Activated T-helper 1 cell treated with anti-CD3 and anti-CD28 coated beads, Interleukin-12 subunit alpha, Interleukin-12 subunit beta, Interleukin-2, Interleukin-4 antibody, amounts not matched to agents 30 ng/mL and 10 ng/mL and 1 ng/mL, durations not matched to agents 14 hours and 24 hours and 36 hours (primary cell): Measurements from ENCODE around the gene STYK1. TPM values are rescaled to one million over a fixed set of nuclear protein-coding genes. Genes with fewer than 3 reads are reported as not detected.

Experiments
- DNase-seq: peaks from one replicate; pipeline ENCODE4 v3.0.0; 2021; ENCODE audit warnings: low spot score
- H3K27ac Mint-ChIP-seq: one replicate; pipeline ENCODE4 v1.8.0; 2021; ENCODE audit warnings: mild to moderate bottlenecking, mixed read lengths
- H3K27me3 Mint-ChIP-seq: one replicate; pipeline ENCODE4 v1.8.0; 2022; ENCODE audit warnings: mild to moderate bottlenecking, moderate library complexity, mixed read lengths; ENCODE audit not compliant: insufficient read depth
- H3K36me3 Mint-ChIP-seq: one replicate; pipeline ENCODE4 v1.8.0; 2021; ENCODE audit warnings: low read depth, mixed read lengths
- H3K4me1 Mint-ChIP-seq: one replicate; pipeline ENCODE4 v1.8.0; 2021; ENCODE audit warnings: low read depth, mixed read lengths
- H3K4me3 Mint-ChIP-seq: one replicate; pipeline ENCODE4 v1.8.0; 2021; ENCODE audit warnings: mild to moderate bottlenecking, moderate library complexity, mixed read lengths
- H3K9me3 Mint-ChIP-seq: one replicate; pipeline ENCODE4 v1.8.0; 2021; ENCODE audit warnings: mixed read lengths
- intact Hi-C: fragments of 100-400 bp; cut with micrococcal nuclease; formaldehyde crosslinking; loops from one replicate; pipeline ENCODE4 v1.15.1; 2024
- total RNA-seq: library from RNA; stranded (reverse); gene quantifications from 2 replicates; pipeline ENCODE4 v1.2.3, GENCODE V29; 2022

The STYK1 gene
- total RNA-seq, 1 donor from 2014 or later: not detected

DNA sequence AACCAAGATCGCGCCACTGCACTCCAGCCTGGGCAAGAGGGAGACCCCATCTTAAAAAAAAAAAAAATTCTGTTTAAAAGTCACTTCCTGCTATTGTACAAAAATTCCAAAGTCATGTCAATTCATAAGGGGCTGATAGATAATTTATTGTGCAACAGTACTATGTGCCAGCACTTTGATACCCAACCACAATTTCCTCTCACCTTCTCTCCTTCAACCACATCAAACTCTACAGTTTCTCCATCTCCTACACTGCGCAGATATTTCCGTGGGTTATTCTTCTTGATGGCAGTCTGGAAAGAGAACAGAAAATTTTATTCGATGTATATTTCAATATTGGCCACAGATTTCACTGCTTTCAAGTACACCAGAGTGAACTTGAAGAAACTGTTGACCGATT, 41.6 kb upstream of the STYK1 start:
- peaks cover 47% of the 10 kb centered on the region for H3K4me1 Mint-ChIP-seq
- intact Hi-C loops: no loop called here
- no peaks in the 10 kb centered on the region for H3K9me3 Mint-ChIP-seq
- no peak for DNase-seq
- peak overlapping the region; percentile 32 for H3K27ac Mint-ChIP-seq
- H3K36me3 Mint-ChIP-seq: peaks cover 54% of the 10 kb centered on the region
- H3K27me3 Mint-ChIP-seq: no peaks in the 10 kb centered on the region
- H3K4me3 Mint-ChIP-seq: no peak overlapping the region

DNA sequence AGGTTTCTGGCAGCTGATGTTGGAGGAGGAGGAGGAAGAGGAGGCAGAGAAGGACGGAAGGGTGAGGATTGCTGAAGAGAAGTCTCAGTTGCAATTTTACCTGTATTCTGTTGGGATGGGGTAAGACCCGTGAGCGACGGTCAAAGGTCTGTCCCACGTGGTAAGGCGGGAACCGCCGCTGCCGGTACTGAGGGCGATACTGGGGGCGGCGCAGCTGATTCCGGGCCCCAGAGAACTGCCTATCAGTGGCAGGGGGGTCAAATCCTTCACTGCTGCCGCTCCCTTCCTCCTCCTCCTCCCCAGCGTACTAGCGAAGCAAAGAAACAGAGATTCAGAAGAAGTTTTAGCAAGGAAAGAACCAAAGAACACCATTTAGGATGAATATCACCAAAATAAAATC, 36.0 kb upstream of the STYK1 start:
- peaks cover 59% of the 10 kb centered on the region for H3K36me3 Mint-ChIP-seq
- H3K4me1 Mint-ChIP-seq: no peaks in the 10 kb centered on the region
- intact Hi-C loops: no loop called here
- H3K27me3 Mint-ChIP-seq: no peaks in the 10 kb centered on the region
- H3K27ac Mint-ChIP-seq: no peak overlapping the region
- no peaks in the 10 kb centered on the region for H3K9me3 Mint-ChIP-seq
- no peak overlapping the region for H3K4me3 Mint-ChIP-seq
- no peak for DNase-seq

DNA sequence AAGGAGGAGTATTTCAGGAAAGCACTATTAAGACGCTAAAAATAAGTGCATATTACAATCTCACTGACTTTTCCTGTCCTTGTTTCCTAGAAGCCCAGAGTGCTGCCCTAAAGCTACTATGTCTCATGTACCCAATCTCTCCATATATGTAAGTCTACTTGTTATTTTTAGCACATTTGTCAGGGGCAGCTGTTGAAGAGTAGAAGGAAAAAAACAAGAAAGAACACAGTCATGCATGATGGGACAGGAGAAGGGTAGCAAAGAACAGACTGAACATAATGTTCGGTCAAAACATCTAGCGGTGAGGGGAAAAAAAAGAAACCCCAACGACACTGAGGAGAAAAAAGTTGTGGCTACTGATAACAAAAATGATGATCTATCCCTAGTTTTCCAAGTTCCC, 35.0 kb upstream of the STYK1 start:
- H3K36me3 Mint-ChIP-seq: peaks cover 61% of the 10 kb centered on the region
- intact Hi-C loops: no loop called here
- no peak overlapping the region for H3K4me3 Mint-ChIP-seq
- H3K27ac Mint-ChIP-seq: no peak overlapping the region
- DNase-seq: no peak
- no peaks in the 10 kb centered on the region for H3K9me3 Mint-ChIP-seq
- no peaks in the 10 kb centered on the region for H3K4me1 Mint-ChIP-seq
- no peaks in the 10 kb centered on the region for H3K27me3 Mint-ChIP-seq

DNA sequence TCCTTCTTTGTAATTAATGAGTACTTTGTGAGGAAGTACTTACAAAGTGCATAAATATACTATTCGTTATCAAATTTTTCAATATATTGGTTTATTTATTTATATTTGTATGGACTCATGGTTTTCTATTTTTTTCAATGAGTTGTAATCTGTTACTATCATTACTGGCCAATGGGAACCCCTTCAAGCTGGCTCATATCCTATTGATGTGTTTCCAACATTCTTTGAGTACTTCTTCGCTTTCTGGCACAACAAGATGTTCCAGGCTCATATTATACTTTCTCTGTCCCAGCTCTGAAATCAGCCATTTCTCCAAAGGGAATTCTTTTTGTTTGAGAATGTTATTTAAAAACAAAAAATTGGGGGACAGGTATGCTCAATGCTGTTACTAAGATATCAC, 31.8 kb upstream of the STYK1 start:
- Mint-ChIP-seq H3K4me3 (no peak overlapping the region), H3K4me1 (peaks cover 13% of the 10 kb centered on the region), H3K36me3 (peaks cover 50% of the 10 kb centered on the region), H3K27ac (no peak overlapping the region), H3K27me3 (no peaks in the 10 kb centered on the region), H3K9me3 (no peaks in the 10 kb centered on the region)
- DNase-seq: no peak
- intact Hi-C loops: no loop called here

DNA sequence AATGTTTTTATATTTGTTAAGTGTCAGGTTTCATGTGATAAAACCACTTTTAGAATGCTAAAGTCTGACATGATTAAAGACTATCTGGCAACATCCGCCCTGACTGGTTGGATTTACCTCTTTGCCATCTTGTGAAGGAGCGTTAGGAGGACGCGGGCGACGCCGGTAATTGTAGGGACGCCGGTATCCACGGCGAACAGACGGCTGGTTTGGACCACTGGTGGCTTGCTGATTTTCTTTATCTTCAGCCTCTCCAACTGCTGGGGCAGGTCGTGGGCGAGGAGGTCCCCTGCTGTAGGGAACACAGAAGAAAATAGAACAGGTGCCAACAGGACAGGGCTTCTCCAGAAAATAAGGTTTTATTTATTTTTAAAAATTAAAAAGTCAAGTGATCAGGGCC, 28.0 kb upstream of the STYK1 start:
- Mint-ChIP-seq H3K36me3 (peaks cover 45% of the 10 kb centered on the region), H3K27me3 (no peaks in the 10 kb centered on the region)

DNA sequence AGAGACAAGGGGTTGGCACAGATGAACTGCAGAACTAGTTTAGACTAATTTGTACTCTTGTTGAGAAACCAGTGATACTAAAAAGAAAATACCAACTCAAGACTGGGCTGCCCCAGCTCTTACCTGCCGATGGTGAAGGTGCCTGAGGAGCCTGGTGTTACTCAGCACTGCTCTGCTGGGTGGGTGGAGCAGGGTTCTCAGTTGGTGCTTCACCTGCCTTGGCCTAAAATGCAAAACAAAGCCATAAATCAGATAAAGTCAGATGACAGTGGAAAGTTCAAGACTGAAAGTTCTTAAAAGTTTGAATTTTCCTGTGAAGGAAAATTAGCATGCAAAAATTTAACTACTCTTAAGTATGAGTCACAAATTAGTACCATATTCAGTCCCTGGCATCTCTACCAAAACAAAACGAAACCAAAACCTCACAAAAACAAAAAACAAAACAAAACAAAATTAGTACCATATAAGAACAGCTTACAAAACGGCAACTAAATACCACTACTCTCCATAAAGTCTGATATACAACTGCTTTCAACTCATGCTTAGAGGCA, 27.4 kb upstream of the STYK1 start:
- no peak for DNase-seq
- peaks cover 45% of the 10 kb centered on the region for H3K36me3 Mint-ChIP-seq
- no peaks in the 10 kb centered on the region for H3K27me3 Mint-ChIP-seq
- intact Hi-C loops: loop anchor here (1.0 to 5.0 kb wide), 4 partner anchors 21 to 909 kb away; partner anchors contain the start of genes MAGOHB and STYK1
- peak overlapping the region; percentile 4 for H3K4me3 Mint-ChIP-seq
- peak overlapping the region; percentile 15 for H3K27ac Mint-ChIP-seq
- peaks cover 17% of the 10 kb centered on the region for H3K4me1 Mint-ChIP-seq
- no peaks in the 10 kb centered on the region for H3K9me3 Mint-ChIP-seq

More for the DNA sequence above, 28.0 kb upstream of the STYK1 start:
- intact Hi-C loops: loop anchor here (1.0 to 5.0 kb wide), 4 partner anchors 20 to 910 kb away; partner anchors contain the start of genes MAGOHB and STYK1
- DNase-seq: no peak
- H3K27ac Mint-ChIP-seq: peak overlapping the region; percentile 15
- H3K4me3 Mint-ChIP-seq: no peak overlapping the region
- no peaks in the 10 kb centered on the region for H3K9me3 Mint-ChIP-seq
- H3K4me1 Mint-ChIP-seq: peaks cover 17% of the 10 kb centered on the region

DNA sequence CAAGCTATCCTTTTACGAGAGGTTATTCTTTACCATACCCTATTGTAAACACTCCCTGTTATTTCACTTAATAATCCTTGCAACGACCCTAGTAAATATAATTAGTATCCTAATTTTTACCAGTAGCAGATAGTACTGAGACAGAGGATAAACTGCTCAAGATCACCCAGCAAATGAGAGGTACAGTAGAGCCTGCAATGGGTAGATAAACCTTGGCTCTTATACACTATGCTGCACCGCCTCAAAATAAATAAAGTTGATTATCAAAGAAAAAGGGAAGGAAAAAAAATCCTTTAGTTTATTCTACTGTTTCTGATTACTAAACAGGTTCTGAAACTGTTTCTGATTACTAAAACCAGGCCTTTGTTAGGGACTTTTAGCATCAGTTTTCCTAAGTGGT, 26.7 kb upstream of the STYK1 start:
- Mint-ChIP-seq H3K4me1 (peaks cover 23% of the 10 kb centered on the region), H3K27ac (peak overlapping the region; percentile 15), H3K36me3 (peaks cover 42% of the 10 kb centered on the region), H3K27me3 (no peaks in the 10 kb centered on the region), H3K4me3 (no peak overlapping the region), H3K9me3 (no peaks in the 10 kb centered on the region)
- DNase-seq: no peak
- intact Hi-C loops: loop anchor here (2.0 to 5.0 kb wide), 2 partner anchors 26 to 908 kb away; partner anchors contain the start of gene STYK1

DNA sequence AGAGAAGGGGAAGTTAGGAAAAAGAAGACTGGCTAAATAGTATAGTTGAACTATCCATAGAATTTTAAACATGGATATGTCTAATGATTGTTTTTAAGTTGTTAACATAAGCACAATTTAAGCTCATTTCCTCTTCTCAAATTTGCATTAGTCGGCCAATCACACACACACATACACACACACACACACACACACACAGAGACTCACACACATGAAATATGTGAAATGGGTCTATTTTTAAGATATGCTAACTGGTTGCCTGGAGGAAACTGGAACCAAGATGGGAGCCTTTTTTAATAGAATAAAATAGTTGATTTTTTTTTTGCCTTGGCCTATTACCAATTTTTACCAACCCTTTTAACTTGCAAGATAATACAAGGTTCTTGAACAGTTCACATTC, 24.0 kb upstream of the STYK1 start:
- Mint-ChIP-seq H3K36me3 (peaks cover 36% of the 10 kb centered on the region), H3K9me3 (no peaks in the 10 kb centered on the region), H3K4me1 (peaks cover 32% of the 10 kb centered on the region), H3K27ac (no peak overlapping the region), H3K4me3 (no peak overlapping the region), H3K27me3 (no peaks in the 10 kb centered on the region)
- intact Hi-C loops: no loop called here
- no peak for DNase-seq

DNA sequence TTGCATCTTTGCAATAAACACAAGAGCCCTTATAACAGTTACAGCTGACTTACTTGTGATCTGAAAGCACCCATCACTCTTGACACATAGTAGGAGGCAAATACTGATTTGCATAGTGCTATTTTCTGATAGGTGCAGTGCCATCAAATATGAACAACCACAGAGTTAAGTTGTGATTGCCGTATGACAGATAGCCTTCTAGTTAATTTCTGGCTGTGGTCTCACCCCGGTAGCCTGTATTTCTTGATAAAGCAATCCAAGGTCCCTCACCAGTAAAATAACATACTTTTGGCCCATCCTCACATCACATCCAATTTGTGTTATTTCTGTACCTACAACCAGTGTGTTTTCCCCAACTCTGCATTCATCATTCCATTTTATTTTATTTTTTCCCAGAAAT, 23.3 kb upstream of the STYK1 start:
- no peak overlapping the region for H3K4me3 Mint-ChIP-seq
- H3K4me1 Mint-ChIP-seq: peaks cover 32% of the 10 kb centered on the region
- H3K27ac Mint-ChIP-seq: no peak overlapping the region
- intact Hi-C loops: no loop called here
- DNase-seq: no peak
- H3K27me3 Mint-ChIP-seq: no peaks in the 10 kb centered on the region
- H3K9me3 Mint-ChIP-seq: no peaks in the 10 kb centered on the region
- H3K36me3 Mint-ChIP-seq: peaks cover 34% of the 10 kb centered on the region

DNA sequence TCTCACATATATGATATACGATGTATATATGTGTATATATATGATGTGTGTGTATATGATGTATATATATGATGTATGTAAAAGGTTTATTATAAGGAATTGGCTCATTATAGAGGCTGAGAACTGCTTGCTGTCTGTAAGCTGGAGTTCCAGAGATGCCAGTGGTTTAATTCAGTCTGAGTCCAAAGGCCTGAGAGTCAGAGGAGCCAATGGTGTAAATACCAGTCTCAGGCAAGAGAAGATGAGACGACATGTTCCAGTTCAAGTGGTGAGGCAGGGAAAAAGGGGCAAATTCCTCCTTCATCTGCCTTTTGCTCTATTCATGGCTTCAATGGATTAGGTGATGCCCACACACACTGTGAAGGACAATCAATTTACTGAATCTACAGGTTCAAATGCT, 17.1 kb upstream of the STYK1 start:
- Mint-ChIP-seq H3K4me3 (no peak overlapping the region), H3K27ac (no peak overlapping the region)
- intact Hi-C loops: no loop called here

DNA sequence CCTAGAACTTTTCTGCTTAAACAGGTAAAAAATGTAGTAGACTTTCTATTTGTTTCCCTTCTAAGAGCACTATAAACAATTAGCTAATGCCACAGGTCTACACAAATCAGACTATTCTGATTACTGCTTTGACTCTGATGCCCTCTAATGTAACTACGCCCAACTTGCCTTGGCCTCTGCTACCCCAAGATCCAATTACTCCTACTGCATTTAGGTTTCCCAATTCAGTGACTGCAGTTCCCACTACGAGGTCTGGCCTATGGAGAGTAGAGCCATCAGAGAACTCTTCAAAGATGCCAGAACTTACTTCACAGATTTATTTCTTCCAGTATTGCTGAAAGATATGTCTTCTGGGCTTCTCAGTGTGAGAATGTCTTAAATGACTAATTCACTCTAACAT, 15.3 kb upstream of the STYK1 start:
- Mint-ChIP-seq H3K36me3 (peaks cover 3% of the 10 kb centered on the region), H3K4me1 (no peaks in the 10 kb centered on the region), H3K4me3 (no peak overlapping the region), H3K9me3 (peaks cover 25% of the 10 kb centered on the region), H3K27ac (no peak overlapping the region), H3K27me3 (peaks cover 6% of the 10 kb centered on the region)
- DNase-seq: no peak
- intact Hi-C loops: no loop called here

More for the DNA sequence above, 17.1 kb upstream of the STYK1 start:
- Mint-ChIP-seq H3K36me3 (peaks cover 4% of the 10 kb centered on the region), H3K4me1 (peaks cover 12% of the 10 kb centered on the region), H3K9me3 (peaks cover 25% of the 10 kb centered on the region), H3K27me3 (peaks cover 4% of the 10 kb centered on the region)
- DNase-seq: no peak

DNA sequence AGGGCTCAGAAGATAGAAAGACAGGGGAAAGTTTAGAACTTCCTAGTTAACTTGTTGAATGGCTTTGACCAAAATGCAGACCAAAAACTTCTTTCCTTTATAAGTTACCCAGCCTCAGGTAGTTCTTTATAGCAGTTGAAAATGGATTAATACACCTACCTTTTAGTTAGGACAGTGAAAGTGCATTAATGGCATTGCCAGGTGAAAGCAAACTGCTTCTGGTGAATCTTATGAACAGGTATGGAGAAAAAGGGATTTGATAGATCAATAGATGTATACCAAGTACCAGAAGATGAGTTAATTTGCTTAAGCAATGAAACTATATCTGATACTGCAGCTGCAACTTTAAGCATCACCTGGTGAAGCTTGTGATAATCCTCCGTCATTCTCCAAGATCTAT, 14.2 kb upstream of the STYK1 start:
- Mint-ChIP-seq H3K27ac (no peak overlapping the region), H3K9me3 (peaks cover 25% of the 10 kb centered on the region), H3K4me1 (no peaks in the 10 kb centered on the region), H3K36me3 (peaks cover 3% of the 10 kb centered on the region), H3K4me3 (no peak overlapping the region), H3K27me3 (peaks cover 7% of the 10 kb centered on the region)
- no peak for DNase-seq
- intact Hi-C loops: no loop called here

DNA sequence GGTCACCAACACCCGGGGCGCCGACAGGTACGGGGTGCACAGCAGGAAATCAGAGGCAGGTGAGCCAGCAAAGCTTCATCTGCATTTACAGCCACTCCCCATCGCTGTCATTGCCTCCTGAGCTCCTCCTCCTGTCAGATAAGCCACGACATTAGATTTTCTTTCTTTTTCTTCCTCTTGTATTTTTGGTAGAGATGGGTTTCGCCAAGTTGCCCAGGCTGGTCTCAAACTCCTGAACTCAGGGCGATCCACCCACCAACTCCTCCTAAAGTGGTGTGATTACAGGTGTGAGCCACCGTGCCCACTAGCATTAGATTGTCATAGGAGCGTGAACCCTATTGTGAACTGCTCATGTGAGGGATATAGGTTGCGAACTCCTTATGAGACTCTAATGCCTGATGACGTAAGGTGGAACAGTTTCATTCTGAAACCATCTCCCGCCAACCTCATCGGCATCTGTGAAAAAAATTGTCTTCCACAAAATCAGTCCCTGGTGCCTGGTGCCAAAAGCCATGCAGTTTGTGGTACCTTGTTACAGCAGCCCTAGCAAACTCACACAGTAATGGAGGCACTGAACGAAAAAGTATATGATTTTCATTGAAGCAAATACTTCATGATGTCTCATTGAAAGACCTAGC, 1.5 kb downstream of the STYK1 start:
- Mint-ChIP-seq H3K4me1 (peaks cover 71% of the 10 kb centered on the region), H3K27me3 (peaks cover 43% of the 10 kb centered on the region)

More for the DNA sequence above, 1.5 kb downstream of the STYK1 start:
- no peak for DNase-seq
- Mint-ChIP-seq H3K27ac (no peak overlapping the region), H3K9me3 (no peaks in the 10 kb centered on the region), H3K36me3 (peaks cover 3% of the 10 kb centered on the region), H3K4me3 (no peak overlapping the region)
- intact Hi-C loops: no loop called here
